Loucy (cell line): Measurements from ENCODE around the gene ZNF726.

Experiments used
- H2AFZ ChIP-seq: fragments of 200-600 bp; sonication (generic); 2 replicates; pipeline ENCODE4 v1.6.0; 2016; ENCODE audit warnings: antibody characterized with exemption, mild to moderate bottlenecking, low read length, moderate library complexity
- H3F3A ChIP-seq: fragments of 200-600 bp; 2 replicates; pipeline ENCODE4 v1.6.0; 2016; ENCODE audit warnings: antibody characterized with exemption, low read depth, mild to moderate bottlenecking
- H3K27me3 ChIP-seq: fragments of 200-600 bp; sonication (generic); 2 replicates; pipeline ENCODE4 v1.6.1; 2014; ENCODE audit warnings: low read length, mild to moderate bottlenecking; ENCODE audit not compliant: insufficient read depth, poor library complexity, severe bottlenecking
- H3K36me3 ChIP-seq: fragments of 200-600 bp; sonication (generic); 2 replicates; pipeline ENCODE4 v1.6.1; 2016; ENCODE audit warnings: low read length; ENCODE audit not compliant: insufficient read depth
- H3K4me1 ChIP-seq: fragments of 200-600 bp; sonication (generic); 2 replicates; pipeline ENCODE4 v1.5.1; 2014; ENCODE audit warnings: low read length, mild to moderate bottlenecking; ENCODE audit not compliant: insufficient read depth, poor library complexity, severe bottlenecking
- H3K4me2 ChIP-seq: fragments of 200-600 bp; sonication (generic); 2 replicates; pipeline ENCODE4 v1.6.0; 2014; ENCODE audit warnings: antibody characterized with exemption, low read length, low read depth, mild to moderate bottlenecking; ENCODE audit not compliant: poor library complexity, severe bottlenecking
- H3K4me3 ChIP-seq: fragments of 200-600 bp; sonication (generic); 2 replicates; pipeline ENCODE4 v1.5.1; 2014; ENCODE audit warnings: low read length, mild to moderate bottlenecking, mixed read lengths; ENCODE audit not compliant: poor library complexity, severe bottlenecking
- H3K79me2 ChIP-seq: fragments of 200-600 bp; sonication (generic); 2 replicates; pipeline ENCODE4 v1.6.1; 2014; ENCODE audit warnings: low read length; ENCODE audit not compliant: insufficient read depth
- H3K9ac ChIP-seq: fragments of 200-600 bp; sonication (generic); 2 replicates; pipeline ENCODE4 v1.6.0; 2014; ENCODE audit warnings: mild to moderate bottlenecking, low read depth, low read length, moderate library complexity; ENCODE audit not compliant: poor library complexity, severe bottlenecking
- H3K9me2 ChIP-seq: fragments of 200-600 bp; sonication (generic); replicated peaks from 2 replicates; pipeline ENCODE4 v1.6.1; 2016; ENCODE audit warnings: low read depth, low read length, mixed read lengths
- H3K9me3 ChIP-seq: fragments of 200-600 bp; sonication (generic); 2 replicates; pipeline ENCODE4 v1.6.1; 2014; ENCODE audit warnings: mild to moderate bottlenecking, antibody characterized with exemption, low read length, low read depth; ENCODE audit not compliant: insufficient read depth
- H4K20me1 ChIP-seq: fragments of 200-600 bp; sonication (generic); 2 replicates; pipeline ENCODE4 v1.6.0; 2014; ENCODE audit warnings: antibody characterized with exemption, low read length, mild to moderate bottlenecking; ENCODE audit not compliant: insufficient read depth, poor library complexity, severe bottlenecking
- CTCF ChIP-seq: fragments of 200-600 bp; sonication (generic); conservative IDR thresholded peaks from 2 replicates; pipeline ENCODE4 v1.5.1; 2014; ENCODE audit warnings: mild to moderate bottlenecking, antibody characterized with exemption, low read length
- EZH2phosphoT487 ChIP-seq: fragments of 200-600 bp; IDR thresholded peaks from 2 replicates; pipeline ENCODE4 v1.6.1; 2018; ENCODE audit warnings: antibody characterized with exemption, mild to moderate bottlenecking, moderate library complexity, borderline replicate concordance

The ZNF726 gene

GRCh38 chr19:23916991-23917390 is 2.3 kb downstream of the ZNF726 start:
- H3K4me2 ChIP-seq, result peak overlapping the region; percentile 95
- H3K4me1 ChIP-seq, result peaks cover 29% of the 10 kb centered on the region
- H3K9ac ChIP-seq, result peak overlapping the region; percentile 96
- no peak overlapping the region for H2AFZ ChIP-seq
- H3K27me3 ChIP-seq, result no peaks in the 10 kb centered on the region
- peaks cover 49% of the 10 kb centered on the region for H3K79me2 ChIP-seq
- no peaks in the 10 kb centered on the region for H3F3A ChIP-seq
- no peaks in the 10 kb centered on the region for H3K9me3 ChIP-seq
- H3K4me3 ChIP-seq, result peak overlapping the region; percentile 95
- TF ChIP-seq CTCF, result no peak
- TF ChIP-seq EZH2phosphoT487, result no peak
- peaks cover 18% of the 10 kb centered on the region; the same call in 1 of the 2 replicates for H3K36me3 ChIP-seq
- no peaks in the 10 kb centered on the region for H3K9me2 ChIP-seq
- H4K20me1 ChIP-seq, result peaks cover 32% of the 10 kb centered on the region

GRCh38 chr19:23917856-23918255 is 3.2 kb downstream of the ZNF726 start:
- H3K4me3 ChIP-seq, result peak overlapping the region; percentile 95
- peaks cover 18% of the 10 kb centered on the region; the same call in 1 of the 2 replicates for H3K36me3 ChIP-seq
- no peaks in the 10 kb centered on the region for H3K9me3 ChIP-seq
- H4K20me1 ChIP-seq, result peaks cover 32% of the 10 kb centered on the region
- no peak overlapping the region for H2AFZ ChIP-seq
- H3K79me2 ChIP-seq, result peaks cover 57% of the 10 kb centered on the region
- H3F3A ChIP-seq, result no peaks in the 10 kb centered on the region
- peak overlapping the region; percentile 95 for H3K4me2 ChIP-seq
- peaks cover 29% of the 10 kb centered on the region for H3K4me1 ChIP-seq
- TF ChIP-seq CTCF (no peak), EZH2phosphoT487 (no peak)
- no peaks in the 10 kb centered on the region for H3K9me2 ChIP-seq
- peak overlapping the region; percentile 96 for H3K9ac ChIP-seq
- H3K27me3 ChIP-seq, result no peaks in the 10 kb centered on the region

- Histone ChIP-seq H3K9ac (no peak overlapping the region), H3K9me3 (0 out of 2 replicates have a peak, but pooled peaks cover 3% of the 10 kb centered on the region), H4K20me1 (no peaks in the 10 kb centered on the region), H3K36me3 (peaks cover 31% of the 10 kb centered on the region; the same call in 1 of the 2 replicates), H3K4me2 (no peak overlapping the region), H3K4me1 (no peaks in the 10 kb centered on the region), H3K79me2 (peaks cover 12% of the 10 kb centered on the region; the same call in 1 of the 2 replicates), H3F3A (no peaks in the 10 kb centered on the region), H3K9me2 (no peaks in the 10 kb centered on the region), H2AFZ (no peak overlapping the region), H3K27me3 (no peaks in the 10 kb centered on the region), H3K4me3 (no peak overlapping the region)
- TF ChIP-seq CTCF (no peak), EZH2phosphoT487 (no peak)
These were observed 10.6 kb downstream of the ZNF726 start for GRCh38 chr19:23925285-23925684.
